T-helper 1 cell treated with Interleukin-12 subunit alpha and Interleukin-12 subunit beta and Interleukin-4 antibody, amounts not matched to agents 30 μg/mL and 1 μg/mL, for 36 hours (primary cell): ENCODE data around the gene REXO4.
"Not testable (repeated sequence)": the region's sequence is repeated elsewhere in the genome, so short reads cannot be mapped to it uniquely, and the experiment has no call there.

ENCODE experiments used
- H3K27ac Mint-ChIP-seq: one replicate; pipeline ENCODE4 v1.8.0; 2021; ENCODE audit warnings: mild to moderate bottlenecking, mixed read lengths
- H3K27me3 Mint-ChIP-seq: one replicate; pipeline ENCODE4 v1.8.0; 2021; ENCODE audit warnings: low read depth, mixed read lengths
- H3K36me3 Mint-ChIP-seq: one replicate; pipeline ENCODE4 v1.8.0; 2021; ENCODE audit warnings: low read depth, mixed read lengths
- H3K4me1 Mint-ChIP-seq: one replicate; pipeline ENCODE4 v1.8.0; 2021; ENCODE audit warnings: low read depth, mixed read lengths
- H3K4me3 Mint-ChIP-seq: one replicate; pipeline ENCODE4 v1.8.0; 2021; ENCODE audit warnings: mild to moderate bottlenecking, moderate library complexity, mixed read lengths
- H3K9me3 Mint-ChIP-seq: one replicate; pipeline ENCODE4 v1.8.0; 2021; ENCODE audit warnings: mixed read lengths

REXO4 gene

DNA sequence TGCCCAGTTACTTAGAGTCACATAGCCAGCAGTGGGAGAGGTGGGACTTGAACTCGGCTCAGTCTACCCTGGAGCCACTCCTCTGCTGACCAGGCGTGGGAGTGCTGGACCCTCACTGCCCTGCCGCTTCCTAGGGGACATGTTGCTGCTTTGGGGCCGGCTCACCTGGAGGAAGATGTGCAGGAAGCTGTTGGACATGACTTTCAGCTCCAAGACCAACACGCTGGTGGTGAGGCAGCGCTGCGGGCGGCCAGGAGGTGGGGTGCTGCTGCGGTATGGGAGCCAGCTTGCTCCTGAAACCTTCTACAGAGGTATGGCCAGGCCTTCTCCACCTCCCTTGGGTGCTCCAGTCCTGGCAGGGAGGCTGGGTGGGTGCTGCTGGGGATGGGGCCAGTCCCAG, 38.6 kb upstream of the REXO4 start:
- H3K9me3 Mint-ChIP-seq, result no peaks in the 10 kb centered on the region
- H3K27ac Mint-ChIP-seq, result no peak overlapping the region
- peaks cover 7% of the 10 kb centered on the region for H3K27me3 Mint-ChIP-seq
- peaks cover 3% of the 10 kb centered on the region for H3K4me1 Mint-ChIP-seq
- H3K36me3 Mint-ChIP-seq, result no peaks in the 10 kb centered on the region
- H3K4me3 Mint-ChIP-seq, result no peak overlapping the region

GRCh38 chr9:133455936-133456335, 38.1 kb upstream of the REXO4 start:
- H3K27me3 Mint-ChIP-seq, result peaks cover 3% of the 10 kb centered on the region

GRCh38 chr9:133454943-133455673, 37.3 kb upstream of the REXO4 start:
- no peak overlapping the region for H3K4me3 Mint-ChIP-seq
- H3K4me1 Mint-ChIP-seq, result peaks cover 3% of the 10 kb centered on the region
- H3K36me3 Mint-ChIP-seq, result no peaks in the 10 kb centered on the region
- no peaks in the 10 kb centered on the region for H3K27me3 Mint-ChIP-seq
- H3K27ac Mint-ChIP-seq, result no peak overlapping the region
- H3K9me3 Mint-ChIP-seq, result no peaks in the 10 kb centered on the region

More at GRCh38 chr9:133455936-133456335, 38.1 kb upstream of the REXO4 start:
- no peaks in the 10 kb centered on the region for H3K9me3 Mint-ChIP-seq
- no peaks in the 10 kb centered on the region for H3K36me3 Mint-ChIP-seq
- no peak overlapping the region for H3K27ac Mint-ChIP-seq
- H3K4me1 Mint-ChIP-seq, result peaks cover 3% of the 10 kb centered on the region
- no peak overlapping the region for H3K4me3 Mint-ChIP-seq

GRCh38 chr9:133454325-133454724, 36.5 kb upstream of the REXO4 start:
- Mint-ChIP-seq H3K27me3 (no peaks in the 10 kb centered on the region), H3K27ac (no peak overlapping the region), H3K36me3 (no peaks in the 10 kb centered on the region), H3K4me1 (no peaks in the 10 kb centered on the region), H3K4me3 (no peak overlapping the region), H3K9me3 (no peaks in the 10 kb centered on the region)

GRCh38 chr9:133453651-133454050, 35.8 kb upstream of the REXO4 start:
- Mint-ChIP-seq H3K9me3 (no peaks in the 10 kb centered on the region), H3K4me3 (no peak overlapping the region), H3K36me3 (no peaks in the 10 kb centered on the region), H3K27me3 (no peaks in the 10 kb centered on the region), H3K27ac (no peak overlapping the region), H3K4me1 (no peaks in the 10 kb centered on the region)

- Mint-ChIP-seq H3K4me3 (no peak overlapping the region), H3K4me1 (no peaks in the 10 kb centered on the region), H3K27ac (no peak overlapping the region), H3K36me3 (no peaks in the 10 kb centered on the region), H3K27me3 (no peaks in the 10 kb centered on the region), H3K9me3 (no peaks in the 10 kb centered on the region)
These were observed 34.8 kb upstream of the REXO4 start for GRCh38 chr9:133452562-133452961.

- not testable (repeated sequence) for H3K27ac Mint-ChIP-seq, H3K4me3 Mint-ChIP-seq, H3K36me3 Mint-ChIP-seq, H3K9me3 Mint-ChIP-seq, H3K4me1 Mint-ChIP-seq, H3K27me3 Mint-ChIP-seq
These were observed 34.1 kb upstream of the REXO4 start for GRCh38 chr9:133451865-133452264.

DNA sequence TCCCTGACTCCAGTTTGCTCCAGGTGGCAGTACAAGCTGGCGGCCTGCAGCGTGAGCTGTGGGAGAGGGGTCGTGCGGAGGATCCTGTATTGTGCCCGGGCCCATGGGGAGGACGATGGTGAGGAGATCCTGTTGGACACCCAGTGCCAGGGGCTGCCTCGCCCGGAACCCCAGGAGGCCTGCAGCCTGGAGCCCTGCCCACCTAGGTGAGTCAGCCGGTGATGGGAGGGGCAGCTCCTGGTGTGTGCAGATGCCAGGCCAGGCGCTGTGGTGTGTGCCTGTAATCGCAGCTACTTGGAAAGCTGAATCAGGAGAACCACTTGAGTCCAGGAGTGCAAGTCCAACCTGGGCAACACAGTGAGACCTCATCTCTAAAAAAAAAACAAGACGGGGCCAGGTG, 31.9 kb upstream of the REXO4 start:
- no peaks in the 10 kb centered on the region for H3K27me3 Mint-ChIP-seq
- H3K9me3 Mint-ChIP-seq, result no peaks in the 10 kb centered on the region
- H3K36me3 Mint-ChIP-seq, result no peaks in the 10 kb centered on the region
- H3K27ac Mint-ChIP-seq, result no peak overlapping the region
- H3K4me1 Mint-ChIP-seq, result no peaks in the 10 kb centered on the region
- no peak overlapping the region for H3K4me3 Mint-ChIP-seq

- Mint-ChIP-seq H3K9me3 (no peaks in the 10 kb centered on the region), H3K4me3 (no peak overlapping the region), H3K27ac (no peak overlapping the region), H3K36me3 (no peaks in the 10 kb centered on the region), H3K27me3 (no peaks in the 10 kb centered on the region), H3K4me1 (no peaks in the 10 kb centered on the region)
These were observed 30.7 kb upstream of the REXO4 start for GRCh38 chr9:133448487-133448972.

- Mint-ChIP-seq H3K9me3 (no peaks in the 10 kb centered on the region), H3K27me3 (no peaks in the 10 kb centered on the region), H3K36me3 (no peaks in the 10 kb centered on the region), H3K4me1 (no peaks in the 10 kb centered on the region), H3K4me3 (no peak overlapping the region), H3K27ac (no peak overlapping the region)
These were observed 27.6 kb upstream of the REXO4 start for GRCh38 chr9:133445293-133445969.

DNA sequence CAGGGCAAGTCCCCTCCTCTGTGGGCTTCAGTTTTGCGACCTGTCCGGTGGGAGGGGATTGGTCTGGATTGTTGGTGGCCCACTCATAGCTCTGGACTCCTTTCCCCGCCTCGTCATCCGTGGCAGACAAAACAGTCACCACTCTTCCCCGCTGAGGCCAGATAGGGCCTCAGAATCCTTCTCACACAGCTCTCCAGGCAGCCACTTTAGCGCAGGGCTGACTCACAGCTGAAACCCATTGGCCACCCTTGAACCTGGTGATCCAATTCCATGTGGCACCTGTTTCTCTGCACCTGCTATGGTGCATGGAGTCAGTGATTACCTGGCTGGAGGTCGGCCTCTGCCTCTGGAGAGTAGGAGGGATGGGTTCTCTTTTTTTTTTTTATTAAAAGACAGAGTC, 26.2 kb upstream of the REXO4 start:
- Mint-ChIP-seq H3K36me3 (no peaks in the 10 kb centered on the region), H3K27me3 (no peaks in the 10 kb centered on the region), H3K4me3 (no peak overlapping the region), H3K4me1 (no peaks in the 10 kb centered on the region), H3K27ac (no peak overlapping the region), H3K9me3 (no peaks in the 10 kb centered on the region)

- Mint-ChIP-seq H3K36me3 (no peaks in the 10 kb centered on the region), H3K27me3 (no peaks in the 10 kb centered on the region), H3K27ac (no peak overlapping the region), H3K9me3 (no peaks in the 10 kb centered on the region), H3K4me1 (no peaks in the 10 kb centered on the region), H3K4me3 (no peak overlapping the region)
These were observed 25.4 kb upstream of the REXO4 start for GRCh38 chr9:133443248-133443647.

DNA sequence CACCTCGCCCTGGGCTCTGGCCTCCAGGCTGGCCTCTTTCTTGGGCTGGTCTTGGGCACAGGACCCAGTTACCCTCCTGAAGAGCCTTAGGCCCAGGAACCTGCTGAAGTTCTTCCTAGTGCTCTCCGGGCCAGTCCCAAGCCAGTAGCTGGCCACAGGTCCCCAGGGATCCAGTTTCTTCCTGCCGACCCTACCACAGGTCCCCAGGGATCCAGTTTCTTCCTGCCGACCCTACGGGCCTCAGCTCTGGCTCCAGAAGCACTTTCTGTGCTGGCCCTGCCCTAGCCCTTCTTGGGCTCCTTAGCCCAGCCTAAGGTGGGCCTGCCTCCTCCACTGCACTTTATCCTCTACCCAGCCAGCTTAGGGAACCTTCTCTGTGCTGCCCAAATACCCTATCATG, 23.8 kb upstream of the REXO4 start:
- Mint-ChIP-seq H3K27ac (no peak overlapping the region), H3K9me3 (no peaks in the 10 kb centered on the region), H3K4me3 (no peak overlapping the region), H3K36me3 (no peaks in the 10 kb centered on the region), H3K27me3 (no peaks in the 10 kb centered on the region), H3K4me1 (no peaks in the 10 kb centered on the region)

- no peak overlapping the region for H3K4me3 Mint-ChIP-seq
- no peaks in the 10 kb centered on the region for H3K4me1 Mint-ChIP-seq
- no peaks in the 10 kb centered on the region for H3K27me3 Mint-ChIP-seq
- H3K36me3 Mint-ChIP-seq, result no peaks in the 10 kb centered on the region
- no peaks in the 10 kb centered on the region for H3K9me3 Mint-ChIP-seq
- H3K27ac Mint-ChIP-seq, result no peak overlapping the region
These were observed 23.1 kb upstream of the REXO4 start for GRCh38 chr9:133440874-133441273.

DNA sequence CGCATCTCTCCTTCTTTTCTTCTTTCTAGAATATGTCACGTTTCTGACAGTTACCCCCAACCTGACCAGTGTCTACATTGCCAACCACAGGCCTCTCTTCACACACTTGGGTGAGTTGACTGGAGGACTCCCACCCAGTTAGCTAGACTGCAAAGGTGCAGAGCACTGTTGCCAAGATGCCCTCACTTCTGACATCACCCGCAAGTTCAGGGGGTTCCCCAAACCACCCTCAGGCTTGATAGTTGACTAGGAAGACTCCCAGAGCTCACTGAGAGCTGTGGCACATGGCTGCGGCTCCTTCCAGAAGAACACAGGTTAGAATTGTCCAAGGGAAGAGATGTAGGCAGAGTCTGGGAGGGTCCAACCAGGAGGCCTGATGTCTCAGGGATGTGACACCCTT, 21.5 kb upstream of the REXO4 start:
- Mint-ChIP-seq H3K4me1 (no peaks in the 10 kb centered on the region), H3K9me3 (no peaks in the 10 kb centered on the region), H3K27ac (no peak overlapping the region), H3K4me3 (no peak overlapping the region), H3K27me3 (no peaks in the 10 kb centered on the region), H3K36me3 (no peaks in the 10 kb centered on the region)
